KG1 (cell line): ENCODE measurements around the gene LRRC3.
"Not testable (repeated sequence)": the region's sequence is repeated elsewhere in the genome, so short reads cannot be mapped to it uniquely, and the experiment has no call there.

Experiments used
- DNase-seq: peaks from one replicate; lab custom pipeline; 2025; lab: John Stamatoyannopoulos, UW

LRRC3 gene

GRCh38 chr21:44479556-44480199, 24.4 kb downstream of the LRRC3 start:
- DNase-seq, result not testable (repeated sequence)

- no peak for DNase-seq
Observed at GRCh38 chr21:44480200-44481053, 25.1 kb downstream of the LRRC3 start.

GRCh38 chr21:44482581-44483287, 27.4 kb downstream of the LRRC3 start:
- DNase-seq, result no peak

DNA sequence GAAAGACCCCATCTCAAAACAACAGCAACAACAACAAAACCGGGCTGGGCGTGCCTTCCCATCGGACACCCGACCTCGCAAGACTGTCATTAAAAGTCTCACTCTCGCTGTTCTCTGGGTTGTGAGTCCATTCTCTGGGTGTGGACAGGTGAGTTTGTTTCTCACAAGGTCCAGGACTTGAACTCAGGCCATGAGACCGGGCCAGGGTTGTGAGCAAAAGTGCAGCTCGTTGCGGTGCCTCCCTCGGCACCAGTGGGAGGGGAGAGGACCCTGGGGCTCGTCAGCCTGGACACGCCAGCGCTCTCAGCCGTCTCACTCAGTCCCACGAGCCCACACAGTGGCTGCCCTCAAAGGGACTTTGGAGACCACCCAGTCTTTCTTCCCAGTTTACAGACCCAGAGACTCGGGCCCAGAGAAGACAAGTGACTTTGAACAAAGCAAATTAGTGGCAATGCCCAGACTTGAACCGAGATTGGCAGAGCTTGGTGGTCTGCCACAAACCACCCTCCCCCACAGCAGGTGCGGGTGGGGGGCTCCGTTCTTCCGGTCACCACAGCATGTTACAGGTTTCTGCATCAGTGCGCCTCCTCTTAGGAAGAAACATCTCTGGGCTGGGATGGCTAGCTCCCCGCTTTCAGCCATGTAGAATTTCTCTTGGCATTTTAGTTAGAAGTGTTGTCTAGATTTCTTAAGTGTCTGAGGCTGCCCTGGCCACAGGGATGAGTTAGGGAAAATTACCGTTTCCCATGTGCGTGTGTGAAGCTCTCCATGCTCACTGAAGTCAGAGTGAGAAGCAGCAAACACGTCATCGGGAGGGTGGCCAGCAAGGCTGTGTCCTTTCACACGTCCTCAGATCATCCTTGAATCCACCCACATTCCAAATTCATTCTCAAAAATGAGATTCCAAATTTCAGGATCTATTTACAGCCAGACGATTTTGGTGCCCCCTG, 28.3 kb downstream of the LRRC3 start:
- DNase-seq, result no peak

GRCh38 chr21:44484498-44485253, 29.4 kb downstream of the LRRC3 start:
- DNase-seq, result no peak

DNA sequence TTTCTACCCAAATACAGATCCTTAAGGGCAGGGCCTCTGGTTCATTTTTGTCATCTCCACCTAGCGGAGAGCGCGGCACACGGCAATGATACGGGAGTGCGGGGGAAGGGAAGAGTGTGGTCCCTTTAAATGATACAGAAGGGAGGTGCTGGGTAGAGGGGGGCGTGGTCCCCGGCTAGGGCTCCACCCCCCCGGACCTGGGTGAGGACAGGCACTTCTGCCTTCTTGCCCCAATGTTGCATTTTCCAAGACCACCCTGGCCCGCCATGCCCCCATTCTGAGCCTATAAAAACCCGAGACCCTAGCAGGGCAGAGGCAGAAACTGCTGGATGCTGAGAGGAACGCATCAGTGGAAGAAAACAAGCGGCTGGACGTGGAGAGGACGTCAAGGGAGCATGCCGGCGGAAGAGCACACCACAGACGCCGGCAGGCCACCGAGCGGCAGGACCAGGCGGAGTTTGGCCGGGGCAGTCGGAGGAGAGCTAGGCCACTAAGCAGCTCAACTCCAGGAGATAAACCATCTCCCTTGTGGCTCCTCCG, 30.0 kb downstream of the LRRC3 start:
- DNase-seq, result no peak

DNA sequence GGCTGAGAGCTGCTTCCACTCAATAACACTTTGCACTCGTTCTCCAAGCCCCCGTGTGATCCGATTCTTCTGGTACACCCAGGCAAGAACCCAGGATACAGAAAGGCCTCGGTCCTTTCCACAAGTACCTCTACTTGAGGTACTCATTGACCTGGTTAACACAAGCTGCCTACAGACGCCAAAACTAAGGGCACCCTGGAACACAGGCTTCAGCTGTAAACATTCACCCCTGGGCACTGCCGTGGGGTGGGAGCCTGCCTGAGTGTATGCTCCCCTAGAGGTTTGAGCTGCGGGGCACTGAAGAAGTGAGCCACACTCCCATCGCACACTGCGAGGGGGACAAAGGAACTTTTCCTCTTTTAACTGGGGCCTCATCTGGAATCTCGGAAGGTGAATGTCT, 30.5 kb downstream of the LRRC3 start:
- DNase-seq, result no peak

- DNase-seq, result no peak
Observed at GRCh38 chr21:44486302-44486701, 31.0 kb downstream of the LRRC3 start.

DNA sequence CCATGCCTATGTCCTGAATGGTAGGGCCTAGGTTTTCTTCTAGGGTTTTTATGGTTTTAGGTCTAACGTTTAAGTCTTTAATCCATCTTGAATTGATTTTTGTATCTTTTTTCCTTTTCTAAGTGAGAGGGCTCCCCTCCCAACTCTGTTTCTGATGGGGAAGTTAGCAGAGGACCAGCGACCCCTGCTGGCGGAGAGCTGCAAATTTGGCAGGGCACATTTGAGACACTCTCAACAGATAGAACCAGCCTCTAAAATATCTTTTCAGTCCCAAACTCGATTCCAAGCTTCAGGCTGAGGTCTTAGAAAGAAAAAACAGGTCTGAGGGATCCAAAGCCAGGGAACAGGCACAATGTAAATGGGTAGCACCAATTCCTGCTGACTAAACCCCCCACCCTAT, 32.5 kb downstream of the LRRC3 start:
- DNase-seq, result no peak

DNA sequence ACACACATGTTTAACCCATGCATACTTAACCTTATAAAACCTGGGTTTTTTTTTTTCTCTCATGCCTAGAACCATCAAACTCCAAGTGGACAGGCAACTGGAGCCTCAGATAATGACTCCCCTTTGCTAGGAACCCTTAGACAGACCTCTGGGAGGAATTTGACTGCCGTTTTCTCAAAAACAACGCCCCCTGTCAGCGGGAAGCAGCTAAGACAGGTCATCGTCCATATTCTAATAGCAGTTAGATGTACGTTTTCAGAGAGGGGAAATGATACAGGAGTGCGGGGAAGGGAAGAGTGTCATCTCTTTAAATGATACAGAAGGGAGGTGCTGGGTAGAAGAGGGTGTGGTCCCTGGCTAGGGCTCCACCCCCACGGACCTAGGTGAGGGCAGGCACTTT, 34.7 kb downstream of the LRRC3 start:
- no peak for DNase-seq

- no peak for DNase-seq
Observed at GRCh38 chr21:44490405-44490804, 35.1 kb downstream of the LRRC3 start.

DNA sequence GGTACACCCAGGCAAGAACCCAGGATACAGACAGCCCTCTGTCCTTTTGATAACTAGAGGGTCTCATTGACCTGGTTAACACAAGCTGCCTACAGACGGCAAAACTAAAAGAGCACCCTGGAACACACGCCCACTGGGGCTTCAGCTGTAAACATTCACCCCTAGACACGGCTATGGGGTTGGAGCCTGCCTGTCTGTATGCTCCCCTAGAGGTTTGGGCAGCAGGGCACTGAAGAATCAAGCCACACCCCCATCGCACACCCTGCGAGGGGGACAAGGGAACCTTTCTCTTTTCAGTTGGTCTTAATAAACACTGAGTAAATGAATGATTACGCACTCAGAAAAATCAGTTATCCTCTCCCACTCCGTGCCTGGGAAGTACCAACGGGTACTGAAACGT, 35.5 kb downstream of the LRRC3 start:
- no peak for DNase-seq

- DNase-seq, result no peak
Observed at GRCh38 chr21:44492567-44493385, 37.5 kb downstream of the LRRC3 start.

- DNase-seq, result no peak
Observed at GRCh38 chr21:44494418-44494817, 39.1 kb downstream of the LRRC3 start.

- DNase-seq, result no peak
Observed at GRCh38 chr21:44494956-44495355, 39.6 kb downstream of the LRRC3 start.

- no peak for DNase-seq
Observed at GRCh38 chr21:44495611-44496563, 40.6 kb downstream of the LRRC3 start.

- no peak for DNase-seq
Observed at GRCh38 chr21:44496564-44497550, 41.5 kb downstream of the LRRC3 start.
